Measurements from ENCODE around the gene DYNC2LI1.

Gene DYNC2LI1

DNA sequence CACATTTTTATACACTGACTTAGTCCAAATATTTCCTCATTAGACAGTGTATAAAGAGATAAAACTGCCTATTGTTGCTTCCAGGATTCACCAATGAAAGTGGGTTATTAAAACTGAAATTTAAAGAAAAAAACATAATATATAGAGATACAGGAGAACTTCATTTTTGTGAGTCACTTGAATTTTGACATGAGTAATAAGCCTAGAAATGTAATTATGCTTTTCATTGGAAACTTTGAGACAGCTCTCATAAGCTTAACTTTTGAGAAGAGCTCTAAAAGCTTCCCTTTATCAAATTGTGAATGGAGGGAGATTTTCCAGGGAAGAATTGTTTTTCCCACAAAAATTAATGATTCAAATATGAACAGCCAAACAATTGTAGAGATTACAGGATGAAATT is 14.1 kb downstream of the DYNC2LI1 start:
- no peak overlapping the region for H3K4me3 ChIP-seq (ENCODE audit: low read depth, low read length)
- TF ChIP-seq, protein P1, sequence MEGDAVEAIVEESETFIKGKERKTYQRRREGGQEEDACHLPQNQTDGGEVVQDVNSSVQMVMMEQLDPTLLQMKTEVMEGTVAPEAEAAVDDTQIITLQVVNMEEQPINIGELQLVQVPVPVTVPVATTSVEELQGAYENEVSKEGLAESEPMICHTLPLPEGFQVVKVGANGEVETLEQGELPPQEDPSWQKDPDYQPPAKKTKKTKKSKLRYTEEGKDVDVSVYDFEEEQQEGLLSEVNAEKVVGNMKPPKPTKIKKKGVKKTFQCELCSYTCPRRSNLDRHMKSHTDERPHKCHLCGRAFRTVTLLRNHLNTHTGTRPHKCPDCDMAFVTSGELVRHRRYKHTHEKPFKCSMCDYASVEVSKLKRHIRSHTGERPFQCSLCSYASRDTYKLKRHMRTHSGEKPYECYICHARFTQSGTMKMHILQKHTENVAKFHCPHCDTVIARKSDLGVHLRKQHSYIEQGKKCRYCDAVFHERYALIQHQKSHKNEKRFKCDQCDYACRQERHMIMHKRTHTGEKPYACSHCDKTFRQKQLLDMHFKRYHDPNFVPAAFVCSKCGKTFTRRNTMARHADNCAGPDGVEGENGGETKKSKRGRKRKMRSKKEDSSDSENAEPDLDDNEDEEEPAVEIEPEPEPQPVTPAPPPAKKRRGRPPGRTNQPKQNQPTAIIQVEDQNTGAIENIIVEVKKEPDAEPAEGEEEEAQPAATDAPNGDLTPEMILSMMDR (IDR thresholded peaks at IDR 0.05; ENCODE audit: low read depth, low read length): no peak

DNA sequence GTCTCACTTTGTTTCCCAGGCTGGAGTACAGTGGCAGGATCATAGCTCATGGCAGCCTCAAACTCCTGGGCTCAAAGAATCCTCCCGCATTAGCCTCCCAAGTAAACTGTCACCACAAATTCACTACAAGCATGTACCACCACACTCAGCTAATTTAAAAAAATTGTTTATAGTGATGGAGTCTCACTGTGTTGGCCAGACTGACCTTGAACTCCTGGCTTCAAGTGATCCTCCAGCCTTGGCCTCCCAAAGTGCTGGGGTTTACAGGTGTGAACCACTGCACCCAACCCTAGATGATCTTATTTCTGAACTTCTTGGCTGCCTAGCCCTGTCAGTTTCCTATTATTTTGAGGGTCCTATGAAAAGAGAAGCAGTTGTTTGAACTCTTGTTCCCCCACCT is 14.8 kb downstream of the DYNC2LI1 start:
- TF ChIP-seq, protein P1 (IDR thresholded peaks at IDR 0.05; ENCODE audit: low read depth, low read length): no peak
- H3K4me3 ChIP-seq (ENCODE audit: low read depth, low read length): no peak overlapping the region

DNA sequence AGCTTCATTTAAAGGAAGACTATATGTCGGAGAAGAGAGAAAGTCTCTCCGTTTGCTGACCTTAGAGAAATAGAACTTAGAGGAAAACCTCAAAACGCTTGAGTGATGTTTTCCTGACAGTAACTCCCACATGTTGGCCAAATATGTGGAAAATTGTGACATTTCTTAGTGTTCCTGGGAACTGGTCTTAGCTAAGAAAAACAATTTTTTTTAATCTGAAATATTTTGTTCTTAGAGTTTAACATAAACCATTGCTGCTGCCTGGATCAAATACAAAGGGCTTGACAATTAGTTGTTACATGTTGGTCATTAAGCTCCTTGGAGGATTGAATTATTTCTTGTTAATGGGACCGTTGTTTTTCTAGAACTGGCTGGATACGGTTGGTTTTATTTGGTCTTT is 16.3 kb downstream of the DYNC2LI1 start:
- TF ChIP-seq, protein P1 (IDR thresholded peaks at IDR 0.05; ENCODE audit: low read depth, low read length): no peak
- H3K4me3 ChIP-seq (ENCODE audit: low read depth, low read length): no peak overlapping the region

DNA sequence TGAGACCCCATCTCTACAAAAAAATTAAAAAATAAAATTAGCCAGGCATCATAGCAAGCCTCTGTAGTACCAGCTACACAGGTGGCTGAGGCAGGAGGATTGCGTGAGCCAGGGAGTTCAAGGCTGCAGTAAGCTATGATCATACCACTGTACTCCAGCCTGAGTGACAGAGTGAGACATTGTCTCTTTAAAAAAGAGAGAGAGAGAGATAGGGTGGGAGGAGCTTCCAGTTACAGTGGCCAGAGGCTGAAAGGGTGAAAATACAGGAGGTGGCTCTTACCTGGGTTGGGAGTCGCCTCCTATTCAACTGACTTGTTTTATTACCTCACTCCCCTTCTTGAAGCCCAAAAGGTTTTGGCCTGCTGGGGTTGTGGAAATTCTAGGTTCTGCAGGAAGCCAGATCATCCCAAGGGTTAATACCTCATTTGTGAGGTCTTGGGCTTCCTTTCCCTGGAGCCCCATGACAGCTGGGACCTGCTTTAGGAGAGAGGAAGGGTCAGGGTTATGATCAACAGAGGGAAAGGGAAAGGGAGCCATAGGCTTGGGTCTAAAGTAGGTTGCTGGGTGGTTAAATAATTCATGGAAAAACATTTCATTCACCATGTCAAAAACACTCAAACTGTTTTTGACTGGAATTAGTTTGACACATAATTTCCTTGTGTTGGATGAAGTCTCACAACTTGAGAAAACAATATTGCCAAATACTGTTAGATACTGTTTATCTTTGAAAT is 17.4 kb downstream of the DYNC2LI1 start:
- no peak overlapping the region for H3K4me3 ChIP-seq (ENCODE audit: low read depth, low read length)
- TF ChIP-seq, protein P1 (IDR thresholded peaks at IDR 0.05; ENCODE audit: low read depth, low read length): no peak

DNA sequence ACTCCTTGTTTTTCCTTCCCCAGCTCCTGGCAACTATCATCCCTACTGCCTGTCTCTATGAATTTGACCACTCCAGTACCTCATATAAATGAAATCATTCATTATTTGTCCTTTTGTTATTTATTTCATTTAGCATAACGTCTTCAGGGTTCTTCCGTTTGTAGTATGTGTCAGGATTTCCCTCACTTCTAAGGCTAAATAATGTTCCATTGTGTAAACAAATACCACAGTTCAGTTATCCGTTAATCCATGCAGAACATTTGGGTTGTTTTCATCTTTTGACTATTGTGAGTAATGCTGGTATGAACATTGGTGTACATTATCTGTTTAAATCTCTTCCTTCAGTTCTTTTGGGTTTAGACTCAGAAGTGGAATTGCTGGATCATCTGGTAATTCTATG is 18.8 kb downstream of the DYNC2LI1 start:
- no peak overlapping the region for H3K4me3 ChIP-seq (ENCODE audit: low read depth, low read length)
- TF ChIP-seq, protein P1 (IDR thresholded peaks at IDR 0.05; ENCODE audit: low read depth, low read length): no peak

DNA sequence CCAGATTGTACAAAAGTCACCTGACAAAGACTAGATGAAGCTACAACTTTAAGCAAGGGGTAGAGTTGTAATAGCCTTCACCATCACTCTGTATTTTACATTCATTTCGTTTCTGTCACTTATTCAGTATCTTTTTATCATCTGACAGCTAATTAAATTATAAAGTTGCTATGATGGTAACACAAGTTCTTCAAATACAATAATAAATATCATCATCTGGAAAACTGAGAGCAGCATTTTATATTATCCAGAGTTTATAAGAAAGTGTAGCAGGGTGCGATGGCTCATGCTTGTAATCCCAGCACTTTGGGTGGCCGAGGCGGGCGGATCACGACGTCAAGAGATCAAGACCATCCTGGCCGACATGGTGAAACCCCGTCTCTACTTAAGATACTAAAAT is 21.1 kb downstream of the DYNC2LI1 start:
- no peak overlapping the region for H3K4me3 ChIP-seq (ENCODE audit: low read depth, low read length)
- TF ChIP-seq, protein P1 (IDR thresholded peaks at IDR 0.05; ENCODE audit: low read depth, low read length): no peak

DNA sequence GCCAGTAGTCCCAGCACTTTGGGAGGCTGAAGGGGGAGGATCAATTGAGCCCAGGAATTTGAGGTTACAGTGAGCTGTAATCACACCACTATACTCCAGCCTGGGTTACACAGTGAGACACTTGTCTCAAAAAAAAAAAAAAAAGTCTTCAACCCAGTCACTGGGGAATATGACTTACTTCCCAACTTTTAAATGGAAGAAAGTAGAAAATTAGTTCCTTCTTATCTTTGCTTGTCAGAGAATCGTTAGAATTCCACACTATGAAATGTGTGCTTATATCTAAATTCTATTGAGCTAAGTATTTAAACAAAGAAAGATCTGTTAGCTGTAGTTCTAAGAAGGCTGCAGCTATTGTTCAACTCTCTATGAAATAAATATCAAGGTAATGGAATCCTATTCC is 22.4 kb downstream of the DYNC2LI1 start:
- TF ChIP-seq, protein P1 (IDR thresholded peaks at IDR 0.05; ENCODE audit: low read depth, low read length): no peak

More for the DNA sequence above, 22.4 kb downstream of the DYNC2LI1 start:
- no peak overlapping the region for H3K4me3 ChIP-seq (ENCODE audit: low read depth, low read length)
